ENCODE measurements around the gene HSD11B2. TPM values are rescaled to one million over a fixed set of nuclear protein-coding genes. Genes with fewer than 3 reads are reported as not detected.

Gene HSD11B2
- total RNA-seq, 1 experiment from 2014 or later = 33.5 TPM

DNA sequence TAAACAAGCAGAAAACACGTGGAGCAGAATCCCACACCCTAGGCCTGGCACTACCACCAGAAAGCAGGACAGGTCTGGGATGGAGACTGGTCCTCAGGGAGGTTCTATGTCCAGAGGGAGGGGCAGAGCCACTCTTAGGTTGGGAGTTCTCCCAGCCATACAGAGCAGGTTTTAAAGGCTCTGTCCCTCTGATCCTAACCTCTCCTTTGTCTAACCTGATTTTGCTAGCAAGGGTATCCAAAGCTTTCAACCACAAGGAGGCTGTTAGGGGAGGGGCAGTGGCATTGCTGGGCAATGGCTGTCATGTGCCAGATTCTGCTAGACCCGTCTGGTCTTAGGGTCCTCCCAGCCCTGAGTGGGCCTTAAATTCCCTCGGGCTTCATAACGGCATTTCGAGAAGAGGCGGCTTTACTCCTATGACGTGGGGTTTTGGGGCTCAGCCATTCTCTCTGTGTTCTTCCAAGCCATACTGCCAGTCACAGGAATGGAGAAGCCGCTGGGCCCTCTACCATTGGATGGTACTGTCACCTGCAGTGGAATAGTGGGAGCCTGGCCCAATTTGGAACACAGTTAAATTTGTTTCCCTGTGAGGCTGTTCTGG, 43.3 kb upstream of the HSD11B2 start:
- Histone ChIP-seq H3T11ph (ENCODE audit: low read length) (no peak overlapping the region), H3K4me2 (ENCODE audit: insufficient read depth, insufficient read length, low read length) (no peak overlapping the region), H3K4me1 (ENCODE audit: insufficient read depth, low read length) (peaks cover 4% of the 10 kb centered on the region; the same call in 1 of the 2 replicates), H3K27ac (ENCODE audit: insufficient read length, low read depth, low read length) (no peak overlapping the region), H3K27me3 (ENCODE audit: insufficient read depth, low read length) (peaks cover 1% of the 10 kb centered on the region; the same call in 1 of the 2 replicates), H3K23me2 (ENCODE audit: insufficient read length, low read depth, low read length, poor library complexity, severe bottlenecking) (no peaks in the 10 kb centered on the region), H3K79me1 (ENCODE audit: insufficient read depth, low read depth, low read length, poor library complexity, severe bottlenecking) (no peaks in the 10 kb centered on the region), H3K56ac (ENCODE audit: insufficient read length, low read depth, low read length) (no peak overlapping the region), H4K20me1 (ENCODE audit: control insufficient read depth, insufficient read depth, insufficient read length) (no peaks in the 10 kb centered on the region), H4K5ac (ENCODE audit: insufficient read length, low read depth, low read length) (no peak overlapping the region), H3K4ac (ENCODE audit: low read depth, low read length) (no peak overlapping the region), H4K8ac (replicated peaks; ENCODE audit: insufficient read length, low read depth, low read length) (no peak overlapping the region), H2BK20ac (ENCODE audit: low read depth, low read length, poor library complexity, severe bottlenecking) (no peak overlapping the region), H3K9me3 (ENCODE audit: control insufficient read depth, low read depth, low read length) (no peaks in the 10 kb centered on the region), H2BK5ac (ENCODE audit: insufficient read length, low read length) (no peak overlapping the region), H2AFZ (ENCODE audit: low read length) (no peak overlapping the region), H3K18ac (ENCODE audit: insufficient read length, low read depth, low read length) (no peak overlapping the region), H3K14ac (ENCODE audit: insufficient read depth, low read length) (no peak overlapping the region), H3K79me2 (ENCODE audit: insufficient read depth, low read length) (no peaks in the 10 kb centered on the region), H3K9ac (ENCODE audit: extremely low read depth, insufficient read length, low read length) (no peak overlapping the region), H2BK12ac (ENCODE audit: insufficient read length, low read depth, low read length) (no peak overlapping the region), H3K23ac (ENCODE audit: insufficient read length, low read depth, low read length) (no peak overlapping the region), H4K91ac (ENCODE audit: insufficient read length, low read depth, low read length) (no peak overlapping the region), H2BK15ac (ENCODE audit: low read depth, low read length) (no peak overlapping the region), H2BK120ac (ENCODE audit: low read depth, low read length, poor library complexity, severe bottlenecking) (no peak overlapping the region), H2AK5ac (ENCODE audit: insufficient read length, low read length) (no peak overlapping the region)
- TF ChIP-seq, protein P1, sequence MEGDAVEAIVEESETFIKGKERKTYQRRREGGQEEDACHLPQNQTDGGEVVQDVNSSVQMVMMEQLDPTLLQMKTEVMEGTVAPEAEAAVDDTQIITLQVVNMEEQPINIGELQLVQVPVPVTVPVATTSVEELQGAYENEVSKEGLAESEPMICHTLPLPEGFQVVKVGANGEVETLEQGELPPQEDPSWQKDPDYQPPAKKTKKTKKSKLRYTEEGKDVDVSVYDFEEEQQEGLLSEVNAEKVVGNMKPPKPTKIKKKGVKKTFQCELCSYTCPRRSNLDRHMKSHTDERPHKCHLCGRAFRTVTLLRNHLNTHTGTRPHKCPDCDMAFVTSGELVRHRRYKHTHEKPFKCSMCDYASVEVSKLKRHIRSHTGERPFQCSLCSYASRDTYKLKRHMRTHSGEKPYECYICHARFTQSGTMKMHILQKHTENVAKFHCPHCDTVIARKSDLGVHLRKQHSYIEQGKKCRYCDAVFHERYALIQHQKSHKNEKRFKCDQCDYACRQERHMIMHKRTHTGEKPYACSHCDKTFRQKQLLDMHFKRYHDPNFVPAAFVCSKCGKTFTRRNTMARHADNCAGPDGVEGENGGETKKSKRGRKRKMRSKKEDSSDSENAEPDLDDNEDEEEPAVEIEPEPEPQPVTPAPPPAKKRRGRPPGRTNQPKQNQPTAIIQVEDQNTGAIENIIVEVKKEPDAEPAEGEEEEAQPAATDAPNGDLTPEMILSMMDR (conservative IDR thresholded peaks at IDR 0.05) = no peak
- Mint-ChIP-seq H3K27me3 (ENCODE audit: low read depth) (peaks cover 59% of the 10 kb centered on the region), H3K9me3 (no peaks in the 10 kb centered on the region), H3K27ac (peak overlapping the region in 2 of 3 experiments; percentile 14 to 93; a peak in 2 of 7 replicates), H3K36me3 (ENCODE audit: insufficient read depth in 1 of 3, low read depth in 3 of 3) (no peaks in the 10 kb centered on the region), H3K4me3 (no peak overlapping the region), H3K4me1 (peaks cover 19 to 27% of the 10 kb centered on the region in 2 experiments)
- no CpG with 5 or more reads among the region's 8 CpGs for WGBS (ENCODE audit: extremely low coverage, insufficient read length, low lambda C conversion rate)
- DNase-seq = no peak

Data from H9 (cell line).